ENCODE measurements around the gene B4GALNT1.
A peak's percentile ranks its signal among the peaks of the same experiment; 100 is the strongest.
"Not testable (repeated sequence)": the region's sequence is repeated elsewhere in the genome, so short reads cannot be mapped to it uniquely, and the experiment has no call there.

B4GALNT1 gene

DNA sequence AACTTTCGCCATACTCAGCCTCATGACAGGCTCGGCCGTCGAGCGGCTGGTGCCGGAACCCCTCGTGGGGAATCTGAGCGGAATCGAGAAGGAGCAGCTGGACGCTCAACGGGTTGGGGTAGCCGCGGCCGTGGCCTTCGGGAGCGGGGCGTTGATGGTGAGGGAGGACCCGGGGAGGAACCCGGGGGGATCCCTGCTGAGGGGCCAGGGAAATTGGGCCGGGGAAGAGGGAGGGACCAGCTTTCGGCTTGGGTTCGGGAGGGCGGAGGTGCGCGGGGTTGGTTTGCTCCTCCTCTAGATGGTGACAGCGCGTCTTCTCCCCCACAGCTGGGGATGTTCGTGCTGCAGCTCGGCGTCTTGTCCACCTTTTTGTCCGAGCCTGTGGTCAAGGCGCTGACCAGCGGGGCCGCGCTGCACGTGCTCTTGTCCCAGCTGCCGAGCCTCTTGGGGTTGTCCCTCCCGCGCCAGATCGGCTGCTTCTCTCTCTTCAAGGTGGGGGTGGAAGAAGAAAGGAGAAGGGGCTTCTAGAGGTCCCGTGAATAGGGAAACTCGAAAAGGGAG is 12.0 kb downstream of the B4GALNT1 start:
- peak; percentile 68 for DNase-seq (ENCODE audit: low spot score)

DNA sequence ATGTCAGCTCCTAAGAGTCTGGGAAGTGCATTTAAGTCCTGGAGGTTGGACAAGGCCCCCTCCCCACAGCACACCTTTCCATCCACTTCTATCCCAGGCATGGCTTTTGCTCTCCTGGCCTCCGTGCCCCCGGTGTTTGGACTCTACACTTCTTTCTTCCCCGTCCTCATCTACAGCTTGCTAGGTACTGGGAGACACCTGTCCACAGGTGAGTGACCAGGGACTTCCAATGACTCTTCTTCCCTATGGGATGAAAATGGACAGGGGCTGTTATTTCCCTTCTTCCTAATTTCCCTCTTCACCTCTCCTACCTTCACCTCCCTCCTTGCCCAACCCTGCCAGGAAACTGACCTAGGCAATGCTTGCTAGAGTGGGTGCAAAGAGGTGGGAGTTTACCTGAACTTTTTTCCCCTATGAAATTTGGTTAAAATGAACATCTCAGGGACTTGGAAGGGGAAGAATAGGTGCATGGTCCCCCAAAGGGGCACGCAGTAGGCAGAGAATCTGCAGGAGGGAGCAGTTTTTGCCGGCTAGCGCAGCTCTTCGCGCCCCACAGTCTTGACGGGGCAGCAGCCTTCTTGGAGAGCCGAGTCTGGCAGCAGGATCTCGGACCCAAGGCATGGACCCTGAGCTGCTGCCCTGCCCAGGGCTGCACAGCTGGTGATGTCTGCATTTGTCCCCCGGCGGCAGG is 12.6 kb downstream of the B4GALNT1 start:
- no peak for DNase-seq (ENCODE audit: low spot score)

DNA sequence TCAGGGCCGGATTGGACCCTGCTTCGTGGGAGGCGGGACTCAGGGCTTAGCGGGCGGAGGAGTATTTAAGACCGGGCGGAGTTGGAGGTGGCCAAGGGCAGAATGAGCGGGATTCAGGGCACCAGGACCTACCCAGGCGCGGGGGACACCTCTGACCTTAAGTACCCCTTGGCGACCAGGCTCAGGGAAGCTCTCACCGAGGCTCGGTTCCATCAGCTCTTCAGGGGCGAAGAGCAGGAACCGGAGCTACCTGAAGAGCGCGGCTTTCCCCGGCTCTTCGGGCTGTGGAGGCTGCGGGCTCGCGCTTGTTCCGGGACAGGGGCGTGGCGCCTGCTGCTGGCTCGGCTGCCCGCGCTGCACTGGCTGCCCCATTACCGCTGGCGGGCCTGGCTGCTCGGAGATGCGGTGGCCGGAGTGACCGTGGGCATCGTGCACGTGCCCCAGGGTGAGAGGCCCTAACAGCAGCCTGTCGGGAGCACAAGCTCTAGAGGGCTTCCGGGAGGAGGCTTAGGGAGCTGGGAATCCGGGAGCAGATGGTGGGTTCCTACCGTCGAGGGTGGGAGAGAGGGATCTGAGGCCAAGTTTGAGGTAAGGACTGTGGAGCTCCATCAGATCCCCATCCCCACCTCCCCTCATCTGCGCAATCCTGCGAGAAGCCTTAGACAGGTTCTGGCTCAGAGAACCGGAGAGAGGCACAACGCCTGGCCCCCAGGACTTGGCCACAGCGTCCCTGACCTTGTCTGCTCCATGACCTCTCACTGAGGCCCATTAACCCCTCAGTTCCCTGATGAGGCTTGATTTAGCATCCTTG is 13.4 kb downstream of the B4GALNT1 start:
- peak; percentile 79 for DNase-seq (ENCODE audit: low spot score)

DNA sequence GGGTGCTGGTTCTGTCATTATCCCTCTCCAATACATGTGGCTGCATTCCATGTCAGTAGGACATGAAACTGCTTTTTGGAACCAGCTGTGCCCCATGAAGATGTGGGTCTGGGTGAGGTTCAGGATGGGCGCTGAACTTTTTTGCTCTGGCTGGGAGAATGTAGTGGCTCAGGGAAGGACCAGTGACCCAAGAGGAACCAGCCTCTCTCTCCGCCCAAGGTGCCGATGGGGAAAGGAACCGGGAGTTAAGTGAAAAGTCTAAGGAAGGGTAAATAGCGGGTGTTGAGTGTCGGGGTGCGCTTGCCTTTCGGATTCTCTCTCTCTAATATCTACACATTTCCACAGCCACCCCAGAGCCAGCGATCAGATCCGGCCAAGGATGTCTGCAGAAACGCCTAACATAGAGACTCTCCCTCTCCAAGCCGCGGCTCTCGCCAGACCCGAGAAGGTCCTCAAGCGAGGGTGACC is 14.0 kb downstream of the B4GALNT1 start:
- no peak for DNase-seq (ENCODE audit: low spot score)

DNA sequence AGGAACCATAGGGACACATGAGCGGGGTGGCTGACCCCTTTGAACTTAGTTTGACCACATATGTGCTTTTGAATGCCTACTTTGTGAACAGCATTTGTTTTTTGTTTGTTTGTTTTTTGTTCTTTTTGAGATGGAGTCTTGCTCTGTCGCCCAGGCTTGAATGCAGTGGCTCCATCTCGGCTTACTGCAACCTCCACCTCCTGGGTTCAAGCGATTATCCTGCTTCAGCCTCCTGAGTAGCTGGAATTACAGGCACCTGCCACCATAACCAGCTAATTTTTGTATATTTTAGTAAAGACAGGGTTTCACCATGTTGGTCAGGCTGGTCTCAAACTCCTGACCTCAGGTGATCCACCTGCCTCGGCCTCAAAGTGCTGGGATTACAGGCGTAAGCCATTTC is 14.6 kb downstream of the B4GALNT1 start:
- not testable (repeated sequence) for DNase-seq (ENCODE audit: low spot score)

DNA sequence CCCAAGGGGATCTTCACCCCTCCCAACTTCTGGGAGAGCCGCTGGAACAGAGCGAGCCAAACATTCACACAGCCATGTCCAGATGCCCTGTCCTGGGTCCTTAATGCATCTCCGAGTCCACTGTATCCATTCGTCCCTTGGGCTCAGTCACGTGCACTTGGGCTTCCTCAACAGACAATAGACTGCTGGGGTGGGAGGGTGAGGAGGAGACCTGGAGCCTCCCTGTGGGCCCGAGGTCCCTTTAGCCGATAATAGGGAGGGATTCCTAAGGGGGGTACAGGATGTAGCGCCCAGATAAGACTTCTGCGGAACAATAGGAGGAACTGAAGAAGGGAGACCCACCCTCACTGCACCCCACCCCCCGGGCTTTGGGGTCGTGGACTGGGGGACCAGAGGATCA is 15.1 kb downstream of the B4GALNT1 start:
- no peak for DNase-seq (ENCODE audit: low spot score)

DNA sequence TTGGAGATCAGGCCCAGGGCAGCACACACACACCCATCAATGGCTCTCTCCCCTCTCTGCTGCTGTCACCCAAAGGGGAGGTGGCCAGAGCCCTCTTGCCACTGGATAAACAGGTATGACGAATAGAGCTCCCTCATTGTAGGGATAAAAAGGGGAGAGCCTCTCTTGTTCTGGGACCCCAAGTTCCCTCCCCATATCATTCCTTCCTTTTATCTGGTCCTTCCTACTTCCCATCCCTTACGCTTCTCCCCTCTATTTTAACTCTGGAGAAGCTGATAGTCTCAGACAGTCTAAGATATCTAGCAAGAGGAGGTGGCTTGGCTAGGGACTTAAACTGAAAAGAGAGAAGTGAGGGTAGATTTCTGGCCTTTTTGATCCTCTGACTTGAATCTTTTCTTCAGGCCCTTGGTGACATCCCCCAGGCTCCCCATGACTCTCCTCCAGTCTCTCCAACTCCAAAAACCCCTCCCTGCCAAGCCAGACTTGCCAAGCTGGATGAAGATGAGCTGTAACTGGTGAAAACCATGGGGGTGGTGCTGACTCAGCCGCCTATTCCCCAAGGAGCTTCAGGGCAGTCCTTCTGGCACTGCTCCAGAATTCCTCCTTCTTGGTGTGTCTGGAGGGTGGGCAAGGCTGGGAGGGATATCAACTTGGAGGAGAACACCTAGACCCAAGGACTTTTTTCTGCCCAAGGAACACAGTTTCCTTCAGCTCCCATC is 16.5 kb downstream of the B4GALNT1 start:
- no peak for DNase-seq (ENCODE audit: low spot score)

DNA sequence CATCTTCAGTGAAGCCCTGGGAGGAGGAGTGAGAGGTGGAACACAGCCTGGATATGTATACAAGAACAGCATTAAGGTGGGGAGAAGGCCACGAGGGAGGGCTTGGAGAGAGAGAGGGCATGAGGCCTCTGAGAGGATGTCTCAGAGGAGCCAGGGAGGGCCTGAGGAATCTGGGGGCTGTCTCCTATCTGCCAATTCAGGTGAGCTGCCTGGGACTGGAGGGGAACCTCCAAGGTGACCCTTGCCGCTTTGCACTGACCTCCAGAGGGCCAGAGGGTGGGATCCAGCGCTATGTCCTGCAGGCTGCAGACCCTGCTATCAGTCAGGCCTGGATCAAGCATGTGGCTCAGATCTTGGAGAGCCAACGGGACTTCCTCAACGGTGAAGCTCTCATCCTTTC is 17.4 kb downstream of the B4GALNT1 start:
- no peak for DNase-seq (ENCODE audit: low spot score)

DNA sequence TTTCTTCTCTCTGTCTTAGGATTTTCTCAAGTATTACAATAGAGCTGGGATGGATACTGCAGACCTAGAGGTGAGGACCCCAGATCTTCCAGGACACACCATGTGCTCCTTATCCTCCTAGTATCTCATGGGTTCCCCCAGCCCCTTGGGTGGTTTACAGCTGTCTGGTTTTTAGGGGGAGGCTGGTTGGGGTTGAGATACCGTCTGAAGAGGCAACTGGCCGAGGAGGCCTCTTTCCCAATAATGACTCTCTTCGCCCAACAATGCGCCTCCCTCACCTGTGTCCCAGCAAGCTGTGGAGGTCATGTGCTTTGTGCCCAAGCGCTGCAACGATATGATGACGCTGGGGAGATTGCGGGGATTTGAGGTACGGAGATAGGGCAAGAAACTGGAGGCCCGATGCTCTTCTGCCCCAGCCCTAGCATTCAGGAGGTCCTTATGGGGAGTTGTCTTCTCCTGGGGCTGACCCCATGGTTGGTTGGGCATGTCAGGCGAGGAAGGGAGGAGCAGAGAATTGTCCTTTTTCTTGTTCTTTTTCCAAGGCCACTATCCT is 18.0 kb downstream of the B4GALNT1 start:
- DNase-seq (ENCODE audit: low spot score) = no peak

DNA sequence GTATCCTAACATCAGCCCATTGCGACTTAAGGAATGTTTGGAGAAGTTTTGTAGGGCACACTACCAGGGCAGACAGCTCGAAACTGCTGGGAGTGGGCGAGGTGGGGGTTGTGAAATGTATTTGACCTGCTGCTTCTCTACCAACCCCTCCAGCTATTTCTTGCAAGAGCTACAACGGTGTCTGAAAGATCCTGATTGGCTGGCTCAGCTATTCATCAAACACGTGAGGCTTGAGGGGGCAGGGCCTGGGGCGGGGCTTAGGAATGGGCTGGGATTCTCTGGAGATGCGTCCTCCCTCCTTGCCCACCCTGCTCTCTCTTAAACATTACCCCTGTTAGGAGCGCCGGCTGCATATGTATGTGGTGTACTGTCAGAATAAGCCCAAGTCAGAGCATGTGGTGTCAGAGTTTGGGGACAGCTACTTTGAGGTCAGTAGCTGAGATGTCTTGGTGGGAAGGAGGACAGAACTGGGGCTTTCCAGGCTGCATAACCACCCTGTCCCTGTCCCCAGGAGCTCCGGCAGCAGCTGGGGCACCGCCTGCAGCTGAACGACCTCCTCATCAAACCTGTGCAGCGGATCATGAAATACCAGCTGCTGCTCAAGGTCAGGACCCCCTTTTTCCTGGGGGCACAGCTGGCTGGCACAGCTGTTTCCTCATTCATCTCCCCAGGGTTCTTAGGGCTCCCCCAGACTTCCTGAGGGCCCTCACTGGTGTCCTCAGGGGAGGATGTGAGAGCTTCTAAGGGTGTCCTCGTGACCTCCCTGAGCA is 18.6 kb downstream of the B4GALNT1 start:
- DNase-seq (ENCODE audit: low spot score) = no peak

DNA sequence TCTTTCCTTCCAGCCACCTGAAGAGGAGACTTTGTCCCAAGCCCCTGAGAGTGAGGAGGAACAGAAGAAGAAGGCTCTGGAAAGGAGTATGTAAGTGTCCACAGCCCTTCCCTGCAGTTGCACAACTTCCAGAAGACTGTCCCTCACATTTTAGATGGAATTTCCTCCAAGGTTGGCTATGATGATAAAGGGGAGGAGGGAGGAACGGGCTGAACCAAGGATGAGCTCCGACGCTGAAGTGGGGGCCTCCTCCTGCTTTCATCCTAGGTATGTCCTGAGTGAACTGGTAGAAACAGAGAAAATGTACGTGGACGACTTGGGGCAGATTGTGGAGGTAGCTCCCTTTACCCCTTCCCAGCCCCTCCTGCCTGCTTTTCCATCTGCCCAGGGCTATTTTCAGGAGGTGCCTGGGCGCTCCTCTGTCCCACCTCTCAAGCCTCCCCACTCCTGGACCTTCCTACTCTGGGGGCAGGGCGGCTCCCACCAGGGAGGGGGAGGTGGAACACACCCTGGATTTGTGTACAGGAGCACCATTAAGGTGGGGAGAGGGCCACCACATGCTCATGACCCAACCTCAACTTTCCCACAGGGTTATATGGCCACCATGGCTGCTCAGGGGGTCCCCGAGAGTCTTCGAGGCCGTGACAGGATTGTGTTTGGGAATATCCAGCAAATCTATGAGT is 19.4 kb downstream of the B4GALNT1 start:
- DNase-seq (ENCODE audit: low spot score) = no peak

DNA sequence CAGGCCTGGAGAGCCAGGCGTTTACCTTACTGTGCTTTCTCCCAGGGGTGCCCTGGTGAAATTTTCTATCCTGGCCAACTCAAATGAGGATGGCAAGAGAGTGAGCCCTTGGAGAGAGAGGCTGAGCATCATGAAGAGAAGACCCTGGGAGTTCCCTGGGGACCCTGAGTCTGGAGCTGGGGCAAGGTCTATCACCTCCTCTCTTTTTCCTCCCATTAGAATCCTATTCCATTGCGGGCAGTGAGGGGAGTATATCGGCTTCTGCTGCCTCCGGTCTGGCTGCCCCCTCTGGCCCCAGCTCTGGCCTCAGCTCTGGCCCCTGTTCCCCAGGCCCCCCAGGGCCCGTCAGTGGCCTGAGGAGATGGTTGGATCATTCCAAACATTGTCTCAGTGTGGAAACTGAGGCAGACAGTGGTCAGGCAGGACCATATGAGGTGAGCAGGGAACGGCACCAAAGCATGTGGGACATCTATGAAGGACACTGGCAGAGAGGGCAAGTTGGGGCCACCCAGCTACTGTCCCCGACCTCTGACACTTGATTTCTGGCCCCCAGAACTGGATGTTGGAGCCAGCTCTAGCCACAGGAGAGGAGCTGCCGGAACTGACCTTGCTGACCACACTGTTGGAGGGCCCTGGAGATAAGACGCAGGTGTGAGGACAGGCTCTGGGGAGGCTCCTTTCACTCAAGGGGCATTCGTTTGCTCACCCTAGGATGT is 20.1 kb downstream of the B4GALNT1 start:
- no peak for DNase-seq (ENCODE audit: low spot score)

DNA sequence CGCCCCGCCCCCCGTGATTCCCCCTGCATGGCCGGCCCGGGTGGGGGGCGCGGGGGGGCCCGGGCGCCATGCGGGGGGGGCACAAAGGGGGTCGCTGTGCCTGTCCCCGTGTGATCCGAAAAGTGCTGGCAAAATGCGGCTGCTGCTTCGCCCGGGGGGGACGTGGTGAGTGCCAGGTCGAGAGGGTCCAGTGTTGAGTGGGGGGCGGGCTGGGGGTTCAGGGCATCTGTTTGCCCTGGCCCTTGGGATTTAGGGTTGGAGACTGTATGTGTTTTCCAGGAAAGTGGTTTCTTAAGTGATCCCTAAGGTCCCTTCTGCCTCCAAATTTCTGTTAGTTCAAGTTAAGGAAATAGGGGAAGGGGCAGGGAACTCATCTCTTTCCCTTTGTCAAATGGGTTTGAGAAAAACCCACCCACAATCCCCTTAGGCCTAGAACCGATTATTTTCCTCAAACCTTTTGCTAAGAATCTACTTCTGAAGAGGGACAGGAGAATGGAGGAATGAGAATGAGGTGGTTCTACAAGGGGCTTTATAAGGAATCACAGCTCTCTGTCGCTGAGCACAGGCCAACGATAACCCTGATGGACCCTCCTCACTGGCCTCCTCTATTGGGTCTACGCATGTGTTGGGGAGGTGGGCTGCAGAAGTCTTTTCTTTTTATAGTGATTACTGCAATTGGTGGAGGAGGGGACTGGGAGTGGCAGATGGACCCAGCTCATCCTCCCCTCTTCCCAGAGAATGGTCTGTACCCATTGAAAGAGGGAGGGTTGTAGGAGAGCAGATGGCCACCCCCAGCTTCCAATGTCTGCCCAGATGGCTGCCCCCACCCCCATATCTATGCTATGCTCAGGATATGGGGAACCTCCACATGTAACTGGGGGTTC is 20.9 kb downstream of the B4GALNT1 start:
- DNase-seq (ENCODE audit: low spot score) = no peak

DNA sequence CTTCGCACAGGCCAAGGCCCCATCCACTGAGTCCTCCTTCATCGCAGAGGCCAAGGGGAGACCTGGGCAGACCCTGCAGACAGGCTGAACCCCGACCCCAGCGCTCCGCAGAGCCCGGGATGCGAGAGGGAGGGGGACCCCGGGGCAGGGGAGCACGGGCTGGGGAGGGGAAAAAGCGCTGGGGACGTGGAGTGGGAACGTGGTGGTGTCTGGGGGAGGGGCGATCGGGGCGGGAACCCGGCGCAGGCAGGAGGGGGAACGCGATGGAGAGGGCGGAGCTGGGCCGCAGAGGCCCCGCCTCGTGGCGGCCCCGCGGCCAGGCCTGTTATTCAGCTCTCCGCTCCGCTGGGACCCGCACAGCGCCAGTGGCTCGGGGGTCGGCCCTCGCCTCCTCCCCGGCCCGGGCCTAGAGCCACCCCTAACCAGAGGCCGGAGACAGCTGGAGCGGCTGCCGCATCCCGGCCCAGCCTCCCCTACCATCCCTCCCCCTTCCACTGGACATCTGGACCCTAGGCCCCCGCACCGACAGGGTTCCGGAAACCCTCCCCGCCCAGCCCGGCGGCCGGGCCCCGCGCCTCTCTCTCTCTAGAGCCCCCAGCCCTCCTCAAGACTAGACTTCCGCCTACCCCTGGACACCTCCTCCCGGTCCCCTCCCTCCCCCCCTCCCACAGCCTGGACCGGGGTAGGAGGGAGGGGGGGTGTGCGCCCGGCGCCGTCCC is 21.7 kb downstream of the B4GALNT1 start, which contains the start of gene ARHGEF25:
TSS of gene ARHGEF25 (plus strand) at position 328 of the 719 bp plus-strand sequence. CDS start 460 bp downstream, outside the sequence.
- peak; percentile 89 for DNase-seq (ENCODE audit: low spot score)

DNA sequence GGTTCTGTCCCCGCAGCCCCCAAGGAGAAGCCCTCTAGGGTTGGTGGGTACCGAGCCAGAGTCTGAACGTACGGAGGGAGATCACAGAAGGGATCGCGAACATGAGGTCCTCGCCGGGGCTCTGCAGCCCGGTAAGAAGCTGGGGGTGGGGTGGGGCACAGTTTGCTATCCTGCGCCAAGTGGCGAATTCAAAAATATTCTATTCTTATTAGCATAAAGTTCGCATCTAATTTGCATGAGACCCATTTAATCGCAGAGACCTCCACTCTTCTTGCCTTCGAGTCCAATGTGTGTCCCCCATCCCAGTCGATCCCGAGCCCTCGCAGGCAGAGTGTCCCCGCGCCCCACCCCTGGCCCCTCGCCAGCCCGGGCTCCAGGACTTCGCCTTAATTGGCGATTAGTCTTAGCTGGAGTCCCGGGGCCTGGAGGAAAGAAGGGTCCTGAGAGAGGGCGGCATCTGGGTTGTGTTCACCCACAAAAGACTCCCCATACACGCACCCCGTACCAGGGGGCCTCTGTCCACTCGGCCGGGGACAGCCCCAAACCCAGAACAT is 22.4 kb downstream of the B4GALNT1 start:
- DNase-seq (ENCODE audit: low spot score) = no peak

DNA sequence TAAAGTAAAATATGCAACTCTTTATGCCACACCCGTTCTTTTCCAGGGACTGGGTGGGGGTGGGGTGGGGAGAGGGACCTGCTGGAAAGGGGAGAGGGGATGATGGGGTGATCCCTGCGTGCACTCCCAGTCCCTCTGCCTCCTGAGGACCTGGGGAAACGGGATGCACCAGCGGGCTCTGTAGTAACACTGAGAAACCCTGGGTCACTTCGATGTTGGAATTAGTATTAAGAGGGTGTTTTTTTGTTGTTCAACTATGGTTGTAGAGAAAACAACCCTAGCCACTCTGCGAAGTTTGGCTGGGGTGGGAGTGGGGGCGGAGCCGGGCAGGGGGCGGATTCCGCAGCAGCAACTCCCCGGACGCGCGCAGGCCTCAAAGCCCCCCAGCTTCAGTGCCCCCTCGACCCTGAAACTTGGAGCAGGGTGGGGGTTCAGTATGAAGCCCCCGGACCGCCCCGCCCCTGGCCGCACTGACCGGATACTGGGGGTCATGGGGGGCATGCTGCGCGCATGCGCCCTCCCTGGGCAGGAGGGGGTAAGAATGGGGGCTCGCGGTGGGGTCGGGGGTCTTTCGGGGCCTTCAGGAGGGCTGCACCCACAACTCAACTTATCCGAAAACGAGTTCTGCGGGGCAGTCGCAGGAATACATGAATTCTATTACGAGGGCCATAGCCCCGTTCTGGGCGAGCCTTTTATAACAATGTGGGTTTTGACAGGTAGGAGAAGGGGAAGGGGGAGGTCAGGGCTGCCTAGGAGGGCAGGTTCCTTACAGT is 23.0 kb downstream of the B4GALNT1 start:
- DNase-seq (ENCODE audit: low spot score) = no peak

DNA sequence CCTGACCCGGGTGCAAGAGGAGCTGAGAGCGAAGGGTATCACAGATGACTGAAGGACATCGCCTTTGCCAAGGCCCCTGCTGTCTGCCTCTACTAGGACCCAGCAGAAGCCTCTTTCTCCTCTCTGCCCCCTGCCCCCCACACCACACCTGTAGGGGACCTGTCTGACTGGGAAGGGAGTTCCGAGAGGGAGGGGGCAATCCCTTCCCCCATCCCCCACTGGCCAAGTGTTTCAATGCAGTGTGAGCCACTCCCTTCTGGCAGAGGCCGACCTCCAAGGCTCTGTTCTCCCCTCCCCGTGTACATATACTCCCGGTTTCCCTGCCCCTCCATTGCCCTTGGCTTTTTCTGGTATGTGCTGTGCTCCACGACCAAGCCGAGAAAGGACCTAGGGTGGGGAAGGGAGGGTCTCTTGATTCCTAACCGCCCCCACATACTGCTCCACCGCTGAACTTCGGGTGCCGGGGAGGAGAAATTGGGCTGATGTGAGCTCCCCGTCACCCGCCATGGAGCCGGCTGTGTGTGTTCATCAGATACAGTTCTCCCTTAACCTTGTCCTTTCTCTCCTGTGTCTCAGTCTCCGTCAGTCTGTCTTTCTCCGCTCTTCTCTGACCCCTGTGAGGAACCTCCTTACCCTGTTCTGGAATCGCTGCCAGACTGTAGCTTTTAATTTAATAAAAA is 23.8 kb downstream of the B4GALNT1 start:
- no peak for DNase-seq (ENCODE audit: low spot score)

Measured in ecto neural progenitor cell (in vitro differentiated cells).